ENCODE measurements around the gene DTX3L.

Gene DTX3L

DNA sequence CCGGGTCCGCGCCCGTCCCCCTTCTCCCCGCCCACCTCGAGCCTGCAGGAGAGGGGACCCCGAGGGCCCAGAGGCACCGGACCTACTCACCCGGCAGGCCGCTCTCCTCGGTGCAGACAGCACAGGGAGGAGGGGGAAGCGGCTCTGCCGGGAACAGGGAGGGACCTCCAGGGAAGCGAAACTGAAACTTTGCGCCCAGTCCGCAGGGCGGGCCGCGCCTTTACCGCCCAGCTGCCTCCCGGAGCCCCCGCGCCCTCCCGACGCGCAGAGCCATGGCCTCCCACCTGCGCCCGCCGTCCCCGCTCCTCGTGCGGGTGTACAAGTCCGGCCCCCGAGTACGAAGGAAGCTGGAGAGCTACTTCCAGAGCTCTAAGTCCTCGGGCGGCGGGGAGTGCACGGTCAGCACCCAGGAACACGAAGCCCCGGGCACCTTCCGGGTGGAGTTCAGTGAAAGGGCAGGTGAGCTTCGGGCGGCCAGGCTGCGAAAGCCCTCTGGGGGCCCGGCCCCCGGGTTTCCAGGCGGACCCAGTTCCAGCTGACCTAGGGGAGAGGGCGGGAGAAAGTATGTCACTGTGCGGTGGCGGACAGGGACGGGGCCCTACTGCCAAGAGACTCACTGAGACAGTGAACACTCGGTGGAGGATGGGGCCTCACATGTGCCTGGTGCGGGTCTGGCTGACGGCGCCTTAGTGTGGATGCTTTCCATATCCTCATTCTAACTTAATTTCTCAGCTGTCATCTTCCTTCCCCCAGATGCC, at the start of gene DTX3L, which contains the start of gene PARP9:
TSS of gene DTX3L (plus strand) at position 184 of the 758 bp plus-strand sequence. CDS start at position 273, 89 bp downstream.
TSS of gene PARP9 (minus strand) at position 146 of the 758 bp plus-strand sequence. CDS start 4,680 bp downstream, outside the sequence.
- peak; percentile 82 for DNase-seq
- in situ Hi-C loops (cut with HindIII; ENCODE audit: low pct_ligation_motif_present, low pct_unique_long_range_greater_than_20kb, low sequenced_read_pairs): no loop called here

DNA sequence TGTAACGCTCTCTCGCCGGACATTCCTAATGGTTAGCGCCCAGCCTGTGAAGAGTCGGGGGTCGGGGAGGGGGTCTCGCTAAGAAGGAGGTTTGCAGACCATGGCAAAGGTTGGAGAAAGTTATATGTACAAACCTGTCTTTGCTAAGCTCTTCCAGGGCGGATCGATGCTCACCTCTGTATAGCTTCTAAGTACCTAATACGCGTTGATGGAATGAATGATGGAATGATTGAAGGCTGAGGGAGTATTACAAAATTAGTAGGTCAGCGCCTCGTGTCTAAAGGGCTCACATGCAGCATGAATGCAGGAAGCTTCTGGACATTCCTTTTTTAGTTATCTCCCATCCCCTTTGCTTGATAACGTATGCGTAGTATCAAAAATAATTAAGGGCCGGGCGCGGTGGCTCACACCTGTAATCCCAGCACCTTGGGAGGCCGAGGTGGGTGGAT, 49.1 kb upstream of the DTX3L start:
- DNase-seq: no peak
- in situ Hi-C loops (cut with HindIII; ENCODE audit: low pct_ligation_motif_present, low pct_unique_long_range_greater_than_20kb, low sequenced_read_pairs): no loop called here

DNA sequence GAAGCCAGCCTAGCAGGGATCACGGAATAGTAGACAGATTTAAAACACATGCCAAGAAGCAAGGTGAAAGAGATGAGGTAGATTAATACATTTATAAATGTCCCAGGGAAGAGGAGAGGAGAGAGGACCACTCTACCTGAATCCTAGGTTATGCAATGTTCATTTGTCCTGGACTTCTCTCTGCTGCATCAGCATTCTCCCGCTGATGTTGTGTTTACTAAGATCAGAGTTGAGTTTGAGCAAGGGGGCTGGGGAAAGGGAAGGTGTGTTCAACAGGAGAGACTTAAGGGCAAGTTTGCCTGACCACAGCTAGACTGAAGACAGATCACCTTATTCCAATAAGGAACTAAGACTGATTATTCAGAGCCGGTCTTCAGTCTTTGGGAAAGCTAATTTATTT, 48.3 kb upstream of the DTX3L start:
- in situ Hi-C loops (cut with HindIII; ENCODE audit: low pct_ligation_motif_present, low pct_unique_long_range_greater_than_20kb, low sequenced_read_pairs): no loop called here
- no peak for DNase-seq

DNA sequence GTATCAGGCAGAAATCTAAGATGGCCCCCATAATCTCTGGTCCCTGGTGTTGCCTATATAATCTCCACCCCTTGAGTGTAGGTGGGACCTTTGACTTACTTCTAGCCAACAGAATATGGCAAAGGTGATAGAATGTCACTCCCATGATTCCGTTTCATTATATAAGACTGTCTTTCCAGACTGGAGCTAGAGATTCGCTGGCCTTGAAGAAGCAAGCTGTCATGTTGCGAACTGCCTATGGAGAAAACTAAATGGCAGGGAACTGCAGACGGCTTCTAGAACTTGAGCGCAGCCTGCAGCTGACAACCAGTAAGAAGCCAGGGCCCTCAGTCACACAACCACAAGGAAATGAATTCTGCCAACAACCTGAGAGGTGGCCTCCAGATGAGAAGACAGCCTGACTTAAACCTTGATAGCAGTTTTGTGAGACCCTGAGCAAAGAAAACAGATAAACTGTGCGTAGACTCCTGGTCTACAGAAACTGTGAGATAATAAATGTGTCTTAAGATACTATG, 47.2 kb upstream of the DTX3L start:
- in situ Hi-C loops (cut with HindIII; ENCODE audit: low pct_ligation_motif_present, low pct_unique_long_range_greater_than_20kb, low sequenced_read_pairs): no loop called here
- no peak for DNase-seq

DNA sequence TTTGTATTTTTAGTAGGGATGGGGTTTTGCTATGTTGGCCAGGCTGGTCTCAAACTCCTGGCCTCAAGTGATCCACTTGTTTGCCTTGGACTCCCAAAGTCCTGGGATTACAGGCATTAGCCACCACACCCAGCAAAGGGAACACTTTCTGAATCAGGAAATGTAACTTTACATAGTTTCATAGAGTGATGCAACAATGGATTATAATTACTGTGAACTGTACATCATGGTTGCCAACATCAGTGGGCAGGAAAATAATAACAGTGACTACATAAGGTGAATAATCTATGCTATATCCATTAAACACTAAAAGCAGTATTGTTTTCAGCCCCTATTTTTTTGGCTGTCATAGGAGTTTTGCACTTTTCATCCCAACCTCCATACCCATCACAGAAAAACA, 44.4 kb upstream of the DTX3L start:
- in situ Hi-C loops (cut with HindIII; ENCODE audit: low pct_ligation_motif_present, low pct_unique_long_range_greater_than_20kb, low sequenced_read_pairs): no loop called here
- DNase-seq: no peak

DNA sequence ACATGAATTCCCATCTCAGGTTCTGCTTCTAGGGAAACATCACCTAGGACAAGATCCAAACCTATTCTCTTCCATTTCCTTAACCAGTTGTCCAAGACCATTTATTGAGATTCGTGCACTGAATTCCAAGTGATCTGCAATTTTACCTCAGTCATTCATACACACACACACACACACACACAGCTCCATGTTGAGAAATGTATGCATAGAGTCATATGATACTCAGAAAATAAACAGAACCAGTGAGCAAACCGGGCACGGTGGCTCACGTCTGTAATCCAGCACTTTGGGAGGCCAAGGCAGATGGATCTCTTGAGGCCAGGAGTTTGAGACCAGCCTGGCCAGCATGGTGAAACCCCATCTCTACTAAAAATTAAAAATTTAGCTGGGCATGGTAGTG, 43.3 kb upstream of the DTX3L start:
- no peak for DNase-seq
- in situ Hi-C loops (cut with HindIII; ENCODE audit: low pct_ligation_motif_present, low pct_unique_long_range_greater_than_20kb, low sequenced_read_pairs): no loop called here

DNA sequence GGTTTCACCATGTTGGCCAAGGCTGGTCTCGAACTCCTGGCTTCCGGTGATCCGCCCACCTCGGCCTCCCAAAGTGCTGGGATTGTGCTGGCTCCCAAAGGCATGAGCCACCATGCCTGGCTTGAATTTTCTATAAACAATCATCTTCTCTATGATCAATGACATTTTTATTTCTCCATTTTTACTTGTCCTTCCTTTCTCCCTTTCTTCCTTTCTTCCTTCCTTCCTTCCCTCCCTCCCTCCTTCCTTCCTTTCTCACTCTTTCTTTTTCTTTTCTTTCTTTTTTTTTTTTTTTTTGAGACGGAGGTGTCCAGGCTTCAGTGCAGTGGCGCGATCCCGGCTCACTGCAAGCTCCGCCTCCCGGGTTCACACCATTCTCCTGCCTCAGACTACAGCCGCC, 40.8 kb upstream of the DTX3L start:
- no peak for DNase-seq
- in situ Hi-C loops (cut with HindIII; ENCODE audit: low pct_ligation_motif_present, low pct_unique_long_range_greater_than_20kb, low sequenced_read_pairs): no loop called here

DNA sequence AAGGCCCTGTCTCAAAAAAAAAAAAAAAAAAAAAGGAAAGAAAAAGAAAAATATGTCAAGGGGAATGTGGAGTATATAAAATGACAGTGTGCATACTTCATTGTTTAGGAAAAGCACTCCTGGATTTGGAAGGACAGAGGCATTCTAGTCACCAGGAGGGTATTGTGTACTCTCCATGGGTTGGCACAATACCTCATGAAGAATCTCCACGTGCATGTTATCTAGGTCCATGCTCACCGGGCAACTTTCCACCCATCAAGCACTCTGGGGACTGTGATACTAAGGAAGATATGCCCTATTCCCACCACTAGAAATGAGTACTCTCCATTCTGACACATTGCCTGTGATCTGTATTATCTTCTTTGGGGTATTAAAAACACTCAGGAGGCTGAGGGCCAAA, 34.0 kb upstream of the DTX3L start:
- in situ Hi-C loops (cut with HindIII; ENCODE audit: low pct_ligation_motif_present, low pct_unique_long_range_greater_than_20kb, low sequenced_read_pairs): no loop called here
- no peak for DNase-seq

DNA sequence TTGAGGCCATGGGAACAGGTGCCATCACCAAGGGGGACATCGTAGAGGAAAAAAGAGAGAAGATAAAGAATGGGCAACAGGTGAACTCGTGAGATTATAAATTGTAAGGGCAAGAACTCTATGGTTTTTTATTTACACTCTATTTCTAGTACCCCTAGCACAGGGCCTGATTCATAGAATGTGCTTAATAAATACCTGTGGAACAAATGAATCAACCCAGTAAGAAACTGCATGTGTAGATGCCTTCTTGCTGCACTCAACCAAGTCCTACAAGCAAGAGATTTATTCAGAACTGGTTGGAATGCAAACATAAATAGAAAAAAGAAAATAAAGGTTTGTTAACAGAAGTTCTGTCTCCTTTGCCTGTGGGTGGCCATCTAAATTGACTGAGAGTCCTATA, 30.7 kb upstream of the DTX3L start:
- no peak for DNase-seq
- in situ Hi-C loops (cut with HindIII; ENCODE audit: low pct_ligation_motif_present, low pct_unique_long_range_greater_than_20kb, low sequenced_read_pairs): no loop called here

DNA sequence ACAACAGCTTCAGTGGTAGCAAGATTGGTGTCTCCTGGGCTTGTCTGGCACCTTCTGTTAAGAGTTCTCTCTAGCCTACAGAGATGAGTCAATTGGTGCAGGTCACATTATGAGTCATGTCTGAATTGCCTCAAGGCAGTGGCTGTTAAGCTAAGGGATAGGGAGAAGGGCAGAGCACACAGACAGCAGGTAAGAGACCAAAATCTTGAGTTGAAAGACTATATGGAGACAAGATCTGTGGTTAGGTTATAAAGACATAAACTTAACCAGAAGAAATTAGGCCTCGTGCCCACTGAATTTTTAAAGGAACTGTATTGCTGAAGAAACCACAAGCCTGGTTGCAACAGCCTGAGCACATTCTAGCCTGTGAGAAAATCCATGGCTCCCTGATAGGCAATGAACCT, 30.2 kb upstream of the DTX3L start:
- in situ Hi-C loops (cut with HindIII; ENCODE audit: low pct_ligation_motif_present, low pct_unique_long_range_greater_than_20kb, low sequenced_read_pairs): no loop called here
- peak; percentile 67 for DNase-seq

DNA sequence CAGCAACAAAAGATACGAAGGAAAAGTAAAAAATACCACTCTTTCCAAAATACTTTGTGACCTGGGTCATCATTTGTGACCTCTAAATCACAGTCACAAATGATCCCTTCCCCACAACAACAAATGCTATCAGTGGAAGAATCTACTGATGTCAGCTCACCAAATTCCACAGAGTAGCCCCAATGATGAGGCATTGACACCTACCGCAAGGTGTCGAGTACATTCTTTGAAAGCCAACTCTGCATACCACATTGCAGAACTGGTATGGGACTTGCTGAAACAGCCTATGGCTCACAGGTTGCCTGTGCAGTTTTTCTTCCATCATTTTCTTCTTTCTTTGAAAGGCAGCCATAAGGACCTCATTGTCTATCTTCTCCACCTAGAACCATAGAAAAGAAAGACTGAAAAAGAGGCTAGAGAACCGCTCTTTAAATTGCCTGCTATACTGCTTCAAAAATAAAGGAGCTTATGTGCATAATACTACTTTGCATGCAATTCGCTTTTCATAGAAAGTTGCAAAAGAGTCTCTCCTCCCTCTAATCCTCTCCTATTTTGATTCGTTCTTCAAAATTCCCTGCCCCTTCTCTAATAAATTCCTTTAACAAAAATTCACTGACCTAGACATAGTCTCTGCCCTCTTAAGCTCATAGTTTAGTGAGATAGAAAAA, 28.0 kb upstream of the DTX3L start:
- DNase-seq: no peak
- in situ Hi-C loops (cut with HindIII; ENCODE audit: low pct_ligation_motif_present, low pct_unique_long_range_greater_than_20kb, low sequenced_read_pairs): no loop called here

DNA sequence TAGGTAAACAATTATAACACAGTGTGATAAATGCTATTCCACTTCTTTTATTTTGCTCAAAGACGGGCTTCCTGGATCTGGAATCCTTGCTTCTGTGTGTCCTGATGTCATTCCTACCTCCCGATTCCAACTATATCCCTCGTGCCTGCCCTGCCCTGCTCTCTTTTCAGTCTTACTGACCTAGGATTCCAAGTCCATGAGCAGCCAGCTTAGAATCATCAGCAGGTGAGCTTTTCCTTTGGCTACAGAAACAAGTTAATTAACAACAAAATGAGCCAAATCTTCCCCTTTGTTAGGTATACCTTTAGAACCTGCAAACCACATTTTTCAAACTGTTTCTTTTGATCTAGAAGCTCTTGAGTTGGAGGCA, 27.5 kb upstream of the DTX3L start:
- DNase-seq: no peak
- in situ Hi-C loops (cut with HindIII; ENCODE audit: low pct_ligation_motif_present, low pct_unique_long_range_greater_than_20kb, low sequenced_read_pairs): no loop called here

DNA sequence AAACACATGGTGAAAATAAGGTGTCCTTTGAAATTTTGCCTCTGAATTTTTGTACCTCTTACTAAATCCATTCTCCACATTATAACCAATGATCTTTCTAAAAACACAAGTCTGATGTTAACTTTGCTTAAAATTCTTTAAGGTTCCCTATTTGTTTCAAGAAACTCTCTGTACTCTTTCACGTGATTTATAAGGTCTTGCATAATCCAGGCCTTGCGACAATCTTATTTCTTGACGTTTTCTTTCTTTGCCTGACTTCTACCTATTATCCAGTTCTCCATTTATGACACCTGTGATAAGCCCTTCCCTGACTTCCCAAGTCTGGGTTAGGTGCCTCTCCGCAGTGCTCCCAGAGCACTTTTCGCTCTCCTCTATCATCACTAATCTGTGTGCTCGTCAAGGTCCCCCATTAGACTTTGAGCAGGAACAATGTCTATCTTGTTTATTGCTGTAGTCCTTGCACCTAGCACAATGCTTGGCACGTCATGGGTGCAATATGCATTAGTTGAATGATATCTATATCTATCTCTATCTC, 25.1 kb upstream of the DTX3L start:
- DNase-seq: no peak
- in situ Hi-C loops (cut with HindIII; ENCODE audit: low pct_ligation_motif_present, low pct_unique_long_range_greater_than_20kb, low sequenced_read_pairs): no loop called here

DNA sequence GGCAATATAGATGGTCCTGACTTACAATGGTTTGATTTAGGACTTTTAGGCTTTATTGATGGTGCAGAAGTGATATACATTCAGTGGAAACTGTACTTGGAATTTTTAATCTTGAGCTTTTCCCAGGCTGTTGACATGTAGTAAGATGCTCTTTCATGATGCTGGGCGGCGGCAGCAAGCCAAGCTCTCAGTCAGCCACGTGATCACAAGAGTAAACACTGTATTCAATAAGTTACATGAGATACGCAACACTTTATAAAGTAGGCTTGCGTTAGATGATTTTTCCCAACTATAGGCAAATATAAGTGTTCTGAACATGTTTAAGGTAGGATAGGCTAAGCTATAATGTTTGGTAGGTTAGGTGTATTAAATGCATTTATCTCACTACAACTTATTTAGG, 18.0 kb upstream of the DTX3L start:
- in situ Hi-C loops (cut with HindIII; ENCODE audit: low pct_ligation_motif_present, low pct_unique_long_range_greater_than_20kb, low sequenced_read_pairs): no loop called here
- DNase-seq: no peak

DNA sequence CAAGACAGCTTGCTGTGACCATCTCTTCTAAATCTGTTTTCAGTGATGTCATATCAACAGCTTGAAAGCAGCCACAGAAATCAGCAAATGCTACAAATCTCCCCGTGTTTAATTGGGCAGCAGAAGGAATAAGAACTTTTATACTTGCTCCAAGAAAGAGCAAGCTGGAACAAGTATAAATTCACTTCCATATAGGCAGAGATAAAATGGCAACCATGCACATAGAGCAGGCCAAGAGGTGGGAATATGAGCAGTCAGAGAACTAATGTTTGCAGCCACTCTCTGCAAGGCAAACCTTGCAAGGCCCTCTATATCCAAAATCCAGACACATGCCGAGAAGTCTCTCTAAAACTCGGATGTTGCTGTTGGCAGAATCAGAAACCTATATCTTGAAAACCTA, 16.1 kb upstream of the DTX3L start:
- in situ Hi-C loops (cut with HindIII; ENCODE audit: low pct_ligation_motif_present, low pct_unique_long_range_greater_than_20kb, low sequenced_read_pairs): no loop called here
- DNase-seq: no peak

DNA sequence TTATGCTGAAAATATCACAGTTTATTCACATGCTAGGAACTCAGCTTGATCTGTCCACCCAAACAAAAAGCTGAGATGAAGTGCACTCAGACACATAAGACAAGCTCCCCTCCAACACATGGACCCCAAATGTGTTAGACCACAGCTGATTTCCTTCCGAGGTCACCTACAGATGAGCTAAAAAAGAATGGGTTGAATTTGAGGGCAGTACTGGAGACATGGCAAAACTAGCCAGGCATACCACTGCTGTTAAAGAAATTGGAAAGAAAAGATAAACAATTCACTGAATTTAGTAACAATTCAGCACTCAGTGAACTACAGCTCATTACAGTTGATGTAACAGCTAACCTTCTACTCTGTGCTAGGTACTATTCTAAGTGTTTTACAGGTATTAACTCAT, 15.5 kb upstream of the DTX3L start:
- in situ Hi-C loops (cut with HindIII; ENCODE audit: low pct_ligation_motif_present, low pct_unique_long_range_greater_than_20kb, low sequenced_read_pairs): no loop called here
- no peak for DNase-seq

DNA sequence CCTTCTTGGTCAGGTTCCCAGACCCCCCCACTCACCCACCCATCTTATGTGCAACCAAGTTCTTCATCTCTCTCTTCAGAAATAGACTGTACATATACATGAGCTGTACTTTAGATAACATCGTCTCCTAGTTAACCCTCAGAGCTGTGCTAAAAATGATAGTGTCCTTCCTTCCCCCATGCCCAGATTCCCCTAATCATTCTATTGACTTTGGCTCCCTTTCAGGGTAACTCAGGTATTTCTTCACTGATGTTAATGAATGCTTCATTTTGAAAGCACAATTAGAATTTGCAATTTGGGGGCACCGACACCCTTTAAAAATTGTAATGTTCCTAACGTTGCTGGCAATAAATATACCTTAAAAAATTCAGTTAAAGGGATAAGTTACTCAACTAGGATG, 11.0 kb upstream of the DTX3L start:
- in situ Hi-C loops (cut with HindIII; ENCODE audit: low pct_ligation_motif_present, low pct_unique_long_range_greater_than_20kb, low sequenced_read_pairs): no loop called here
- DNase-seq: no peak

DNA sequence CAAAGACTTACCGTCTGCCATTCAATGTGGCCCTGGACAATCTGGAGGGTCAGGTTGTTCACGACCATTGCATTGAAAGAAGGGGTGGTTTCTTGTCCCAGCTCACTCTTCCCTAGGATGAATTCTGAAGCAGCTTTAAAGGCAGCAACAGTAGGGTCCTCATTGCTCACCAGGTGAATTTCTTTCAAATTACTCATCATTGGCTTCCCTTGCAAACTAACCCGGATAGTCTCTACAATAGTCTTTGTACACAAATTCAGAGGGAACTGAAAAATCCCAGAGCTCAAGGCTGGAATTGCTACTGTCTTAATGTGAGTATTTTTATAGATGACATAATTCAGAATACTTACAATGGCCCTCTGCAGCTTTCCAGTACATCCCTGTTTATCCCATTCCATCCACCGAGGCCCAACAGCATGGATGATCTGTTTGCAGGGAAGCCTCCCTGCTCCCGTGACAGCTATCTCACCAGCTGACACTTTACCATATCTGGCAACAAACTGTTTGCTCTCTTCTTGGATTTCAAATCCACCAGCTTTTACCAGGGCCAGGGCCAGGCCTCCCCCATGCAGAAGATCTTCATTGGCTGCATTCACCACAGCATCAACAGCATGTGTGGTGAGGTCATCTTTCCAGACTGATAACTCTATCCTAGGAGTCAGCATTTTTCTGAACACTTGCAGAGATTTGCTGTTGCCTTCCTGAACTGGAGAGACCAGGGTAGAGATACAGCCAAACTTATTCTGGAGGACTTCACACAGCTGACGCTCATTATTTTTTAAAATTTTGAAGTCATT, 8.7 kb upstream of the DTX3L start:
- DNase-seq: peak; percentile 29

DNA sequence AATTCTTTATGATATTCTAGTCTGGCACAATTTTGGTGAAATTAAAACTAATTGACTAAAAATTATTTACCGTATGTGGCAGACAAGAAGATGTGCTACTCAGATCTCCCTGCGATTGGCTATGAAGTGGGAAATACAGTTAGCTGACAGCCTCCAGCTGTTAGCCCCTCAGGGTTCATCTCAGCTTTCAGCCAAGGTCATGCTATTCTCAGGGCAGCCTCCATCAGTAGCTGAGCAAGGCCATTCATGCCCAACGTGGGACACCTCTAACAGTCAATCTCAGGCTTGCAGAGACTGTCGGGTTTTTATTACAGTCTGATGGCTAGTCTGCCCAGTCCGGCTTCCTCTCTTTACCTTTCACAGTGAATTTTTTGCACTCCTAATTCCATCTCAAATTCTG, 6.8 kb upstream of the DTX3L start:
- in situ Hi-C loops (cut with HindIII; ENCODE audit: low pct_ligation_motif_present, low pct_unique_long_range_greater_than_20kb, low sequenced_read_pairs): no loop called here

More for the DNA sequence above, 8.7 kb upstream of the DTX3L start:
- in situ Hi-C loops (cut with HindIII; ENCODE audit: low pct_ligation_motif_present, low pct_unique_long_range_greater_than_20kb, low sequenced_read_pairs): no loop called here

More for the DNA sequence above, 6.8 kb upstream of the DTX3L start:
- DNase-seq: no peak
